H9 (cell line): ENCODE measurements around the gene TRABD2B. TPM values are rescaled to one million over a fixed set of nuclear protein-coding genes. Genes with fewer than 3 reads are reported as not detected.

Experiments
- DNase-seq: peaks from one replicate; pipeline ENCODE4 v3.0.0-alpha.2; 2017
- H2AFZ ChIP-seq: one replicate; pipeline ENCODE4 v1.6.1; 2013; ENCODE audit warnings: mild to moderate bottlenecking, low read length, control low read depth, moderate library complexity
- H2AK5ac ChIP-seq: 2 replicates; pipeline ENCODE4 v1.6.1; 2013; ENCODE audit warnings: low read length, control low read depth, mixed read lengths; ENCODE audit not compliant: insufficient read length
- H2BK120ac ChIP-seq: one replicate; pipeline ENCODE4 v1.6.1; 2013; ENCODE audit warnings: low read depth, mild to moderate bottlenecking, low read length, control low read depth, inconsistent platforms; ENCODE audit not compliant: poor library complexity, severe bottlenecking
- H2BK12ac ChIP-seq: 2 replicates; pipeline ENCODE4 v1.6.1; 2013; ENCODE audit warnings: low read length, control low read depth, mixed read lengths, low read depth; ENCODE audit not compliant: insufficient read length
- H2BK15ac ChIP-seq: 2 replicates; pipeline ENCODE4 v1.6.1; 2013; ENCODE audit warnings: low read depth, low read length, control low read depth
- H2BK20ac ChIP-seq: one replicate; pipeline ENCODE4 v1.6.1; 2013; ENCODE audit warnings: low read depth, mild to moderate bottlenecking, low read length, control low read depth, inconsistent platforms; ENCODE audit not compliant: poor library complexity, severe bottlenecking
- H2BK5ac ChIP-seq: 2 replicates; pipeline ENCODE4 v1.6.1; 2013; ENCODE audit warnings: low read length, control low read depth, mixed read lengths; ENCODE audit not compliant: insufficient read length
- H3K14ac ChIP-seq: 2 replicates; pipeline ENCODE4 v1.6.1; 2013; ENCODE audit warnings: low read length, control low read depth; ENCODE audit not compliant: insufficient read depth
- H3K18ac ChIP-seq: 2 replicates; pipeline ENCODE4 v1.6.1; 2013; ENCODE audit warnings: low read depth, mild to moderate bottlenecking, mixed read lengths, low read length, control low read depth; ENCODE audit not compliant: insufficient read length
- H3K23ac ChIP-seq: 2 replicates; pipeline ENCODE4 v1.6.1; 2013; ENCODE audit warnings: low read length, control low read depth, mixed read lengths, low read depth; ENCODE audit not compliant: insufficient read length
- H3K23me2 ChIP-seq: 2 replicates; pipeline ENCODE4 v1.6.1; 2013; ENCODE audit warnings: low read depth, mild to moderate bottlenecking, mixed read lengths, low read length, control low read depth; ENCODE audit not compliant: insufficient read length, poor library complexity, severe bottlenecking
- H3K27ac ChIP-seq: 2 replicates; pipeline ENCODE4 v1.5.1; 2013; ENCODE audit warnings: low read length, control low read depth, mixed read lengths, low read depth; ENCODE audit not compliant: insufficient read length
- H3K27me3 ChIP-seq: 2 replicates; pipeline ENCODE4 v1.6.1; 2013; ENCODE audit warnings: low read length, control low read depth, inconsistent platforms; ENCODE audit not compliant: insufficient read depth
- H3K4ac ChIP-seq: 2 replicates; pipeline ENCODE4 v1.6.1; 2013; ENCODE audit warnings: low read depth, mild to moderate bottlenecking, control low read depth, inconsistent platforms, low read length, moderate library complexity
- H3K4me1 ChIP-seq: 2 replicates; pipeline ENCODE4 v1.6.1; 2013; ENCODE audit warnings: low read length, control low read depth, inconsistent platforms; ENCODE audit not compliant: insufficient read depth
- H3K4me2 ChIP-seq: 2 replicates; pipeline ENCODE4 v1.6.1; 2013; ENCODE audit warnings: low read length, control low read depth, mixed read lengths; ENCODE audit not compliant: insufficient read length, insufficient read depth
- H3K56ac ChIP-seq: 2 replicates; pipeline ENCODE4 v1.6.1; 2013; ENCODE audit warnings: low read depth, mild to moderate bottlenecking, mixed read lengths, low read length, control low read depth; ENCODE audit not compliant: insufficient read length
- H3K79me1 ChIP-seq: 2 replicates; pipeline ENCODE4 v1.6.1; 2013; ENCODE audit warnings: low read depth, mild to moderate bottlenecking, moderate library complexity, low read length, control low read depth, inconsistent platforms; ENCODE audit not compliant: insufficient read depth, poor library complexity, severe bottlenecking
- H3K79me2 ChIP-seq: 2 replicates; pipeline ENCODE4 v1.6.1; 2013; ENCODE audit warnings: low read length, control low read depth, inconsistent platforms; ENCODE audit not compliant: insufficient read depth
- H3K9ac ChIP-seq: 2 replicates; pipeline ENCODE4 v1.6.1; 2013; ENCODE audit warnings: low read length, control low read depth, mixed read lengths; ENCODE audit not compliant: insufficient read length; ENCODE audit errors: extremely low read depth
- H3K9me3 ChIP-seq: one replicate; pipeline ENCODE4 v1.6.1; 2013; ENCODE audit warnings: low read depth, low read length, inconsistent platforms; ENCODE audit not compliant: control insufficient read depth
- H3T11ph ChIP-seq: one replicate; pipeline ENCODE4 v1.6.1; 2013; ENCODE audit warnings: mild to moderate bottlenecking, low read length, control low read depth, inconsistent platforms
- H4K20me1 ChIP-seq: one replicate; pipeline ENCODE4 v1.6.1; 2013; ENCODE audit not compliant: control insufficient read depth, insufficient read length, insufficient read depth
- H4K5ac ChIP-seq: 2 replicates; pipeline ENCODE4 v1.6.1; 2013; ENCODE audit warnings: low read depth, mild to moderate bottlenecking, mixed read lengths, low read length, control low read depth; ENCODE audit not compliant: insufficient read length
- H4K8ac ChIP-seq: replicated peaks from 2 replicates; pipeline ENCODE4 v1.6.1; 2013; ENCODE audit warnings: low read length, control low read depth, mixed read lengths, low read depth; ENCODE audit not compliant: insufficient read length
- H4K91ac ChIP-seq: 2 replicates; pipeline ENCODE4 v1.6.1; 2013; ENCODE audit warnings: low read depth, mild to moderate bottlenecking, moderate library complexity, mixed read lengths, low read length, control low read depth; ENCODE audit not compliant: insufficient read length
- H3K27ac Mint-ChIP-seq, 3 experiments: 2 replicates in 2 of 3; 3 replicates in 1 of 3; pipeline ENCODE4 v1.8.0; 2020 to 2021; ENCODE audit warnings: mixed read lengths in 3 of 3, mild to moderate bottlenecking in 1 of 3, moderate library complexity in 1 of 3
- H3K27me3 Mint-ChIP-seq: 2 replicates; pipeline ENCODE4 v1.8.0; 2021; ENCODE audit warnings: low read depth, mild to moderate bottlenecking, moderate library complexity, mixed read lengths
- H3K36me3 Mint-ChIP-seq, 3 experiments: 2 replicates in 2 of 3; 3 replicates in 1 of 3; pipeline ENCODE4 v1.8.0; 2020 to 2021; ENCODE audit warnings: low read depth in 3 of 3, mixed read lengths in 3 of 3; ENCODE audit not compliant: insufficient read depth in 1 of 3
- H3K4me1 Mint-ChIP-seq, 2 experiments: 2 replicates each; pipeline ENCODE4 v1.8.0; 2020; ENCODE audit warnings: mixed read lengths in 2 of 2
- H3K4me3 Mint-ChIP-seq, 2 experiments: 2 replicates in 1 of 2; 3 replicates in 1 of 2; pipeline ENCODE4 v1.8.0; 2020 to 2021; ENCODE audit warnings: mild to moderate bottlenecking in 2 of 2, mixed read lengths in 2 of 2, moderate library complexity in 1 of 2
- H3K9me3 Mint-ChIP-seq, 2 experiments: 2 replicates in 1 of 2; 3 replicates in 1 of 2; pipeline ENCODE4 v1.8.0; 2020; ENCODE audit warnings: mild to moderate bottlenecking in 2 of 2, mixed read lengths in 2 of 2, moderate library complexity in 1 of 2
- CTCF ChIP-seq: fragments of 200-600 bp; sonication (generic); conservative IDR thresholded peaks from 3 replicates; pipeline ENCODE4 v1.8.0; 2021; ENCODE audit warnings: antibody characterized with exemption, mild to moderate bottlenecking
- WGBS: extraction: QIAGEN DNeasy Blood & Tissue Kit; methylation state at CpG from one replicate; pipeline ENCODE4 v1.1.7; 2013; ENCODE audit warnings: missing lambda C conversion rate, low lambda C conversion rate, mixed read lengths; ENCODE audit not compliant: insufficient read length; ENCODE audit errors: extremely low coverage; 5-methylcytosine and 5-hydroxymethylcytosine counted together
- total RNA-seq: library from RNA; stranded (reverse); gene quantifications from 2 replicates; pipeline ENCODE4 v1.2.1, GENCODE V29; 2021

Gene TRABD2B
- total RNA-seq, 1 experiment from 2014 or later = 2.3 TPM

DNA sequence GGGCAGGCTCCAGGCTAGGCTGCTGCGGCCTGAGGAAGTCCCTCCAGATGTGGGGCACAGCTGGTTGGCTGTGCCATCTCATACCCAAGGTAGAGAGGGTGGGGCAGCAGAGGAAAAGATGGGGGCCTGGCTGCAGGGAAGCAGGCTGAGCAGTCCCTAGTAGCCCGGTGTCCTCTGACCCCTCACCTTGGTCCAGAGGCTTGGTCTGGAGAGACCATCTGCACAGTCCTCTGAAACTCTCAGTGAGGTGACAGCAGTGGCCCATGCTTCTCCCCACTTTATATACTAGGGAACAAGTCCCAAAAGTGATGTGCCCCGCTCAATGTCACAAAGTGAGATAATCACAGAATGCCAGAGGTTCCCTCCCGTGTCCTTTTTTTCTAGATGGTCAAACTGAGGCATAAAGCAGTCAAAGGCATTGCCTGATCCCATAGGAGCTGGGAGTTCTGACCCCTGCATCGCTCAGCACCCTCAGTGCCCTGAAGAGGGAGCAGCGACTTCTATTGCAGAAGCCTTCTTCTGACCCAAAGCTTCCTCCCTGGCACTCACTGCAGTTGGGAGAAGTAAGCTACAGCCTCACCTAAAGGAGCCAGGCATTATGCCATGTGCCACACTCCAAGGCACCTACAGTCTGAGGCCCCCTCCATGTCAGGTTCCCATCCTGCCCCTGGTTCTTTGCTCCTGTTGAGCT lies 45.5 kb downstream of the TRABD2B start:
- DNase-seq = peak; percentile 36
- H2AFZ ChIP-seq = no peak overlapping the region
- no peak overlapping the region for H3K18ac ChIP-seq
- H2BK12ac ChIP-seq = no peak overlapping the region
- no peak overlapping the region for H3K9ac ChIP-seq
- H3K23ac ChIP-seq = no peak overlapping the region
- H2BK15ac ChIP-seq = no peak overlapping the region
- H3K9me3 ChIP-seq = no peaks in the 10 kb centered on the region
- no peak overlapping the region for H3T11ph ChIP-seq
- no peak overlapping the region for H2BK20ac ChIP-seq
- no peaks in the 10 kb centered on the region for H4K20me1 ChIP-seq
- no peaks in the 10 kb centered on the region for H3K79me1 ChIP-seq
- no peak overlapping the region; the same call in 1 of the 2 replicates for H3K14ac ChIP-seq
- H3K79me2 ChIP-seq = no peaks in the 10 kb centered on the region; the same call in 1 of the 2 replicates
- H3K27me3 ChIP-seq = no peaks in the 10 kb centered on the region; the same call in 1 of the 2 replicates
- Mint-ChIP-seq H3K9me3 (peaks cover 9 to 14% of the 10 kb centered on the region in 2 experiments), H3K36me3 (peaks cover 3 to 9% (median 6%) of the 10 kb centered on the region in 3 experiments), H3K27me3 (peaks cover 33% of the 10 kb centered on the region), H3K27ac (no peak overlapping the region), H3K4me1 (peaks cover 0 to 3% of the 10 kb centered on the region in 2 experiments; a peak in 1 of 4 replicates), H3K4me3 (no peak overlapping the region)
- no peak overlapping the region for H4K91ac ChIP-seq
- WGBS = no CpG with 5 or more reads among the region's 6 CpGs
- no peak overlapping the region for H3K27ac ChIP-seq
- H3K23me2 ChIP-seq = no peaks in the 10 kb centered on the region
- no peak overlapping the region for H2BK5ac ChIP-seq
- peak; percentile 48; the same call in 2 of the 3 replicates for TF ChIP-seq CTCF
- H4K5ac ChIP-seq = no peak overlapping the region
- H3K56ac ChIP-seq = no peak overlapping the region
- no peak overlapping the region for H4K8ac ChIP-seq
- H3K4me2 ChIP-seq = no peak overlapping the region
- H3K4me1 ChIP-seq = no peaks in the 10 kb centered on the region
- no peak overlapping the region for H2AK5ac ChIP-seq
- no peak overlapping the region for H3K4ac ChIP-seq
- no peak overlapping the region for H2BK120ac ChIP-seq
